ENCODE data around the gene FRMD4A. TPM values are rescaled to one million over a fixed set of nuclear protein-coding genes. Genes with fewer than 3 reads are reported as not detected.

The FRMD4A gene
- total RNA-seq, 2 experiments from 2014 or later = 0.25 TPM; not detected in 1

DNA sequence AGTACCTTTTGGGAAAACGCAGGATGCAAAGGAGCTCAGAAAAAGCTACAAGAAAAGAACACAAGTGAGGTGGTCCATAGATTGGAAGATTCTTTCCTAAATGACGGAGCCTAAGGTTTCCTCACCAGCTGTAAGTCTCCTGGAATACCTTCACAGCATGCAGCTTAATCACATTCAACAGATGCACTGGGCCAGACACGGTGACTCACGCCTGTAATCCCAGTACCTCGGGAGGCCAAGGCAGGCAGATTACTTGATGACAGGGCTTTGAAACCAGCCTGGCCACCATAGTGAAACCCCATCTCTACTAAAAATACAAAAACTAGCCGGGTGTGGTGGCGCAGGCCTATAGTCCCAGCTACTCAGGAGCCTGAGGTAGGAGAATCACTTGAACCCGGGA, 228.7 kb downstream of the FRMD4A start:
- Mint-ChIP-seq H3K36me3 (ENCODE audit: low read depth) (no peaks in the 10 kb centered on the region), H3K4me3 (no peak overlapping the region), H3K27me3 (peaks cover 7% of the 10 kb centered on the region), H3K27ac (no peak overlapping the region), H3K4me1 (no peaks in the 10 kb centered on the region), H3K9me3 (peaks cover 10% of the 10 kb centered on the region)
- CTCF ChIA-PET = no interaction called here
- no peak for DNase-seq
- POLR2A ChIA-PET = no interaction called here

DNA sequence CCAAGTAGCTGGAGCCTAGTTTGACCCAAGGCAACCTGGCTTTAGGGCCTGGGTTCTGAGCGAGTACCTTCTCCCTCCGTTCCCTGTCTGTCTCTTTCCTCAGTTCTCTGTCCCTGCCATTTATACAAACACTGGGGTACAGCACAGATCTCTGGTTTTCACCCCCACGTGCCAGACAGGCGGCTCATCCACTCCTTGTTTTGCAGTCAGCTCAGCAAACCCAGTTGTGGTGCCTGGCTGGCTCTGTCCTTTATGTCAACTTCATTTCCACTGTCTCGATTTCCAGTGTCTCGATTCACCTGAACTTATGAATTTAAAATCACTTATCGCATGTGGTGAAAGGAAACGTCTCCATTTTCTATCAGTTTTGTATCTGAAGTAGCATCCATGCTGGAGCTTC, 230.8 kb downstream of the FRMD4A start:
- Mint-ChIP-seq H3K27me3 (no peaks in the 10 kb centered on the region), H3K9me3 (peaks cover 2% of the 10 kb centered on the region), H3K4me3 (no peak overlapping the region), H3K4me1 (no peaks in the 10 kb centered on the region), H3K36me3 (ENCODE audit: low read depth) (no peaks in the 10 kb centered on the region), H3K27ac (no peak overlapping the region)
- DNase-seq = no peak
- ChIA-PET POLR2A (no interaction called here), CTCF (no interaction called here)

DNA sequence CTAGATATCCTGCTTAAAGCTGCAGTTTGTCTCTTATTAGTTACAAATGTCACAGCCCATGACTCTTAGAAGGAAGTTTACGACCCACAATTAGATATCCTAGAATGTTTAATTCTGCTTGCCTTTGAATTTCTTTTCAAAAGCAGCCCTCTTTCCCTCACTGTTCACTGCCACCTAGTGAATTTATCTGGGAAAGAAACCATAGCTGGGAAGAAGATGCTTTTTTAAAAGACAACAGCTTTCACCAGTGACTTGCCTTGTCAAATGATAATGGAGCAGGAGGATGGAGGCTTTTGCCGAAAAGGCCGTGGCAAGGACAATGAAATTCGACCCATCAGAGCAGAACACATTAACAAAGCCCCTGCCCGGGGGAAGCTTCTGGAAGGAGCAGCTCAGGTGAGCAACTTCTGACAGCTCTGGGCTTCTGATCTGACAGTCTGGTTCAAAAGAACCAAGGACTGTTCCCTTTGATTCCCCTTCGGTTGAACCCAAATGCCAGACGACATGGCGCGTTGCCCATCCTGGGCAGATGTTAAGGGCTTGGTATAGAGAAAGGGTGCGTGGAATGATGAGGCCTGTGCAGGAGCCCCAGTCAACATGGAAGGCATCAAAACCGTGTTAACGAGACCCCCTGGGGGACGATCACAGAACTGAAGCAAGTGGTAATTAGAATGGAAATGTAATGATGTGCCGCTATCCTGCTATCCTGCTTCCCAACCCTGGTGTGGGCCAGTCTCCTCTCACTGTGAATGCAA, 236.8 kb downstream of the FRMD4A start:
- DNase-seq = no peak
- Mint-ChIP-seq H3K4me1 (no peaks in the 10 kb centered on the region), H3K9me3 (no peaks in the 10 kb centered on the region), H3K27ac (no peak overlapping the region), H3K4me3 (no peak overlapping the region), H3K27me3 (no peaks in the 10 kb centered on the region), H3K36me3 (ENCODE audit: low read depth) (no peaks in the 10 kb centered on the region)
- POLR2A ChIA-PET = no interaction called here
- CTCF ChIA-PET = no interaction called here

DNA sequence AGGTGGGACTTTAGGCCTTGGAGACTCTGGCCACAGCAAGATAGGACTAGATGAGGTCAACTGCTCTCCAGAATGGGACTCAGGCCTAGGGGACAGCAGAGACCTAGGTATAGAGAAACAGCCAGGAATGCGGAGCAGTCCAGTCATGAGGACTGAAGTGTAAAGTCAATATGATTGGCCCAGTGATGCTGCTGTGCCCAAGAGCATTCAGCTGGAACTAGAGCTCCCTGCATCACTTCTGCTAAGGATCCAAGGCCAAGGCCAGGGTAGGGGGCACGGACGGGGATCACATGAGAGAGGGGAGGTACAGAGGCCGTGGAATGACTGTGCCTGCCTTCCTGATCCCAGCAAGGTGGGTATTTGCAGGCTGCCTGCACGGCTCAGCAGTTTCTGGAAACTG, 237.9 kb downstream of the FRMD4A start:
- no peaks in the 10 kb centered on the region for H3K27me3 Mint-ChIP-seq
- ChIA-PET POLR2A (no interaction called here), CTCF (no interaction called here)
- H3K9me3 Mint-ChIP-seq = no peaks in the 10 kb centered on the region
- H3K4me1 Mint-ChIP-seq = no peaks in the 10 kb centered on the region
- no peak overlapping the region for H3K4me3 Mint-ChIP-seq
- H3K36me3 Mint-ChIP-seq (ENCODE audit: low read depth) = no peaks in the 10 kb centered on the region
- H3K27ac Mint-ChIP-seq = no peak overlapping the region
- DNase-seq = no peak

DNA sequence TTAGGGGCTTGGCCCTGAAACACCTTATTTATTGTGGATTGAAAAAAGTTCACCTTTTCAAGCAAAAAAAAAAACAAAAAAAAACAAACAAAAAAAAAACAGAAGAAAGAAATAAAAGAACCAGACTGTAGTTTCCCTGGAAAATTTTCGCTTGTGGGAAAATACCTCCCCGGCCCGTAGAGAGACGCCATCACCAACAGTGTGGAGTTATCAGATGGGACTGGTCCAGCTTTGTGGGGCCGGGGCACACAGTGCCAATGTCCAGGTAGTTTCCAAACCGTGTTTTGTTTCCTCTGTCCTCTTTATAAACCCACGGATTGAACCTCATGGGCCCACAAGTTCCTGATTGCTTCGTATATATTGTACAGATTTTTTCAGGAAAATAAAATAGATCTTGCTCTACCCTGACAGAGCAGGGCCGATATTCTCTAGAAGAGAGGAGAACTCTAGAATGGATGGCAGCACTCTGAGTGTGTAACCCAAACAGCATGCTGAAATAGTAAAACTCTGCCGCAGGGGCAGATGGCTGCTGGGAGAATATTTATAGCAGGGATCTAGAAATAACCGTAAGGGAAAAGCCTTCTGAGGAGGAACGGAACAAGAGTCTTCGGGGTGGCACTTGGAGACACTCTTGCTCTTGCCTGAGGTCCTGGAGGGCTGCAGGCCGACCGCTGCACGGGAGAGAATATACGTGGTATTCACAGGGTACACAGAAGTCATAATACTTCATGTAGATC, 241.0 kb downstream of the FRMD4A start:
- POLR2A ChIA-PET = no interaction called here
- no peaks in the 10 kb centered on the region for H3K9me3 Mint-ChIP-seq
- H3K36me3 Mint-ChIP-seq (ENCODE audit: low read depth) = no peaks in the 10 kb centered on the region
- H3K4me1 Mint-ChIP-seq = no peaks in the 10 kb centered on the region
- no peak for DNase-seq
- H3K27me3 Mint-ChIP-seq = no peaks in the 10 kb centered on the region
- no peak overlapping the region for H3K27ac Mint-ChIP-seq
- H3K4me3 Mint-ChIP-seq = no peak overlapping the region
- CTCF ChIA-PET = no interaction called here

DNA sequence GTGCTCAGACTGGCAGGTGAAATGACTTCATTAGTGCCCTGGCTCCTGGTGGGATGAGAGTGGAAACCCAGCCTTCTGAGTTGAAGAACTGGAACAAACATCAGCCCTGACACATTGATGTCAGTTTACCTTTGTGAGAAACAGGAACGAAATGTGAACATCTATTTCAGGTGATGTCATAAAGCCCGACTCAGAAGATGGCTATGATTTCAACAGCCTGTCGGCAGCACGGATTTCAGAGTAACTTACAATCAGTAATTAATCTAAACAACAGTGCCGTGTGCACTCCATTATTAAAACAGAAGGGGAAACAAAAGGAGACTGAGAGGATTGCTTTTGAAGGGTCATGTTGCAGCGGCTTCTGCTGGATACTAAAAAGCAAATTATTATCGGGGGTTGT, 243.2 kb downstream of the FRMD4A start:
- no peak overlapping the region for H3K27ac Mint-ChIP-seq
- no peaks in the 10 kb centered on the region for H3K4me1 Mint-ChIP-seq
- no peaks in the 10 kb centered on the region for H3K36me3 Mint-ChIP-seq (ENCODE audit: low read depth)
- H3K27me3 Mint-ChIP-seq = no peaks in the 10 kb centered on the region
- H3K4me3 Mint-ChIP-seq = no peak overlapping the region
- DNase-seq = no peak
- ChIA-PET CTCF (no interaction called here), POLR2A (no interaction called here)
- H3K9me3 Mint-ChIP-seq = no peaks in the 10 kb centered on the region

DNA sequence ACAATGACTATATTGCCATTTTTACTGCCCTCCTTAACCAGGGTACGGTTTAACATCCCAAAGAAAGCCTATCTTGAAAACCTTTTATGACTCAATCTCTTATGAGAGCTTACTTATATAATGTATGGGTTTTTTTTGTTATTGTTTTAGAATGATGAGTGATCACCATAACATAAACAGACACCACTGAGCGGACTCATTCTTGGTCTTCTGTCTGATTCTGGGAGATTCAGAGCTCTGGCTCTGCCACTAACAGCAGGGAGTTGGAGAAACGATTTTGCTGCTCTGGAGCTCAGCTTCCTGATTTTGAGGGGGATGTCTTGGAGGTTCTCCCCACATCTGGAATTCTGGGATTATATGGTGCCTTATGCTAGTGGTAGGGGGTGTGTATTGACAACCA, 244.1 kb downstream of the FRMD4A start:
- Mint-ChIP-seq H3K4me3 (no peak overlapping the region), H3K27me3 (no peaks in the 10 kb centered on the region), H3K4me1 (no peaks in the 10 kb centered on the region), H3K9me3 (no peaks in the 10 kb centered on the region), H3K27ac (no peak overlapping the region), H3K36me3 (ENCODE audit: low read depth) (no peaks in the 10 kb centered on the region)
- ChIA-PET POLR2A (no interaction called here), CTCF (no interaction called here)
- no peak for DNase-seq

DNA sequence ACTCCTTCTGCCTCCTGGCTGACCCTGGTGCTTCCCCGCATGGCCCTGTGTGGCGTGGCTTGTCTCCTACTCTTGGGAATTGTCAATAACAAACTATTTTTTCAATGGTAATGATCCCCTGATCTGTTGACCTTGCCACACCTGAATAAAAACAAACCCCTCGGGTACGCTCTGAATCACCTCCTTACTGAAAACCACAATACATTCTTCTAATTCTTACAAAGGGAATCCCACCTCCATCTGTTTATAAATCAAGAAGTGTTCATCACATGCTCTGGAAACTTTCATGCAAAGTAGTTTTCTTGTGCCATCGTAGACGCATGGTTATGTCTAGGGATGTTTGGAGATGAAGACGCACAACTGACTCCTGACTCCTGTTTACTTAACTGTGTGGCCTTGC, 245.8 kb downstream of the FRMD4A start:
- CTCF ChIA-PET = no interaction called here
- POLR2A ChIA-PET = no interaction called here
- no peaks in the 10 kb centered on the region for H3K9me3 Mint-ChIP-seq
- no peaks in the 10 kb centered on the region for H3K27me3 Mint-ChIP-seq
- no peak overlapping the region for H3K27ac Mint-ChIP-seq
- no peak for DNase-seq
- no peaks in the 10 kb centered on the region for H3K36me3 Mint-ChIP-seq (ENCODE audit: low read depth)
- H3K4me3 Mint-ChIP-seq = no peak overlapping the region
- H3K4me1 Mint-ChIP-seq = no peaks in the 10 kb centered on the region

DNA sequence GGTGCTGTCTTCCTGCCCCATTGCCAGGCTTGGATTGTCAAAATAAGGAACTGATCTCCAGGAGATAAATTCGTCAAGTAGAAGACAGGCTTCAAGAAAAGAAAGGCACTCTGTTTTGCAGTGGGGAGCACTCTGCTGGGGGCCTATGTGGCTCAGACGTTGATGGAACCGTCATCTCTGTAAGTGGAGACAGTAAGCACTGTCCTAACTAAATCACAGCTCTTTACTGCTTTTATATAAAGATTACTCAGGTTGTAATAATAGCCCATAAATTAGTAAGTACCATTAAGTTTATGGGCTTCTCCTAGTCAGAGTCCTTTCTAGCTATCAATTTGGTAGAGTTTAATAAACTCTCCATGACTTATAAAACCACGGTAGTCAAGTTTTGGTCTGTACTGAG, 249.9 kb downstream of the FRMD4A start:
- ChIA-PET POLR2A (no interaction called here), CTCF (no interaction called here)
- no peaks in the 10 kb centered on the region for H3K4me1 Mint-ChIP-seq
- H3K4me3 Mint-ChIP-seq = no peak overlapping the region
- H3K9me3 Mint-ChIP-seq = no peaks in the 10 kb centered on the region
- peaks cover 6% of the 10 kb centered on the region for H3K27me3 Mint-ChIP-seq
- no peak for DNase-seq
- H3K27ac Mint-ChIP-seq = no peak overlapping the region
- no peaks in the 10 kb centered on the region for H3K36me3 Mint-ChIP-seq (ENCODE audit: low read depth)

DNA sequence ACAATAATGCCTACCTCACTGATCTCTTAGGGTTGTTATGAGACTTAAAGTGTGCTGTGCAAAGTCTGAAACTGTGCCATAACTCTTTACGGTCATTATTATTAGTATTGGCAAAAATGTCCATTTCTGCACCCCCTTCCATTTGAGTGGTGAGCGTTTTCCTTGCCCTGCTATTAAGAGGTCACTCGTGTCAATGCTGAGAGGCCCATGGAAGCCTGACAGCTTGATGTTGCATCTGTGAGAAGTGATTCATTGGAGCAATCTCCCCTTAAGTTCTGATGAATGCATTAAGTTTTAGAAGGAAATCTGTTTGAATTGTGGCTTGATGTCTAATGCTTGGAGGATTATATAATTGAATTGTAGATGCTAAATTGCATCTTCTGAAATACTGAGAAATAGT, 253.3 kb downstream of the FRMD4A start:
- no peak for DNase-seq
- Mint-ChIP-seq H3K27ac (no peak overlapping the region), H3K4me1 (no peaks in the 10 kb centered on the region), H3K36me3 (ENCODE audit: low read depth) (no peaks in the 10 kb centered on the region), H3K9me3 (no peaks in the 10 kb centered on the region), H3K4me3 (no peak overlapping the region), H3K27me3 (peaks cover 6% of the 10 kb centered on the region)
- ChIA-PET CTCF (no interaction called here), POLR2A (no interaction called here)

DNA sequence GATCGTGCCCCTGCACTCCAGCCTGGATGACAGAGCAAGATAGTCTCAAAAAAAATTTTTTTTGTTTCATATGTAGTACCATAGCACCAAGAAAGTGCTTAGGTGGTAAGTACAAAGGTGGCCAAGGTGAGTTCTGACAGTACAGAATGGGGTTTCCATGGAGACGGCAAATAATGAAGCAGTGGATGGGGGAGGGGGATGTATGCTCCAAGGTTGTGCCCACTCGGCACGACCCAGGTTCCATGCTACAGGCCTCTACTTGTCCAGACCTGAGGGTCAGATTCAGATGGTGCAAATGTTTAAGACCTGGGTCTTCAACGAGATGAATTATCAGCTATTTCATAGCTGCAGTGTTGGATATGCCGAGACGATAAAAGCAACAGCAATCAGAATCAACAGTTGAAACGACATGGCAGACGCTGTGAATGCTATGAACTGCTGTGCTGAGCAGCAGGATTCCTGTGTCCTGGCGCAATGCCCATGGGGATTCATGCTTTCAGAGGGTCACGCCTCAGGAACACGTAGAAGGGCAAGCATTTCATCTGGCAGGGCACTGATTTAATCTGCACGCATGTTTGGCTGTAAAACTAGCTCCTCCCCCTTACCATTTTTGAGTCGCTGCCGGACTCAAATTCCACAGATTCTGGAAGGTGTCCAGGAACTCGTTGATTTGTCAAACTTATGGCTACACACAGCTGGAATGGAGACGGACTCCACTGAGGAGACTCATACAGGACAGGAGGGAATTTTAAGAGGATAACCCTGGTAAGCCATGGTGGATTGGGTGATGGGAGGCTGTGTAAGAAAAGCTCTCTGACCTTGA, 256.5 kb downstream of the FRMD4A start:
- ChIA-PET CTCF (no interaction called here), POLR2A (no interaction called here)
- no peak overlapping the region for H3K27ac Mint-ChIP-seq

DNA sequence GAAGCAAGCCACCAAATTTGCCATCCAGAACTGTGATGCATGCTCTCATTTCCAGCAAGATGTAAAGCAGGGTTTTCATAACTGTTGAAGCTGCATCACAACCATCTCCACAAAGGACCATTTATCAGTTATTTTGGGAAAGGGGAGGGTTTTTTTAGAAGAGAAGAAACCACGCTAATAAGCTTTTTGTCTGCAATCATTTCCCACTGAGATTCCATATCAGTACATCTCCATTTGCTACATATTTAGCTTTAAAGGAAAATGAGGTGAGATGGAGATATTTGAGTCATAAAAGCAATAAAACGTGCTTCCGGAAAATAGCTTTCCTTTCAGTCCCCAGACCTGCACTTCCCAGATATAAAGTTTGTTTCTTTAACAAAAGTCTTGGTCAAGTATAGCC, 258.2 kb downstream of the FRMD4A start:
- H3K27me3 Mint-ChIP-seq = peaks cover 17% of the 10 kb centered on the region
- no peaks in the 10 kb centered on the region for H3K4me1 Mint-ChIP-seq
- ChIA-PET POLR2A (no interaction called here), CTCF (no interaction called here)
- H3K4me3 Mint-ChIP-seq = no peak overlapping the region
- no peak overlapping the region for H3K27ac Mint-ChIP-seq
- H3K36me3 Mint-ChIP-seq (ENCODE audit: low read depth) = no peaks in the 10 kb centered on the region
- H3K9me3 Mint-ChIP-seq = no peaks in the 10 kb centered on the region
- no peak for DNase-seq

More for the DNA sequence above, 256.5 kb downstream of the FRMD4A start:
- Mint-ChIP-seq H3K27me3 (peaks cover 15% of the 10 kb centered on the region), H3K9me3 (no peaks in the 10 kb centered on the region), H3K4me3 (no peak overlapping the region), H3K4me1 (no peaks in the 10 kb centered on the region), H3K36me3 (ENCODE audit: low read depth) (no peaks in the 10 kb centered on the region)
- DNase-seq = no peak

DNA sequence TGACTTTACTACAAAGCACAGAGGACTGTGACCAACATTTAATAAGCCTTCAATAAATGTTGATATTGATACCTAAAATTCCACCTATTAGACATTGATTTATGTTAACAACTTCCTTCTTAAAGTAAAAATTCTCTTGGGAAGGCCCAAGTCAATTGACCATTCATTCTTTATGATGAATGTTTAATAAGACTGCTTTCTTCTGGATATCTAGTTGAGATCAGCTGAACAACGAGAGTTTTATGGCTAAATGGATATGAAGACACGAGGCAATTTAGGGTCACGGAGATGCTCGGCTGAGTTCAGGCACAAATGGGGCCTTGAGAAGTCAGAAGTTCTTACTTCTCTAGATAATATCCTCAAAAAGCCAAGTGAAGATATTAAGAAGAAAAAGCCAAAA, 258.8 kb downstream of the FRMD4A start:
- Mint-ChIP-seq H3K36me3 (ENCODE audit: low read depth) (no peaks in the 10 kb centered on the region), H3K4me1 (no peaks in the 10 kb centered on the region), H3K27me3 (peaks cover 16% of the 10 kb centered on the region), H3K27ac (no peak overlapping the region), H3K9me3 (no peaks in the 10 kb centered on the region), H3K4me3 (no peak overlapping the region)
- POLR2A ChIA-PET = no interaction called here
- CTCF ChIA-PET = no interaction called here
- no peak for DNase-seq
